Measurements from ENCODE around the gene BMI1. TPM values are rescaled to one million over a fixed set of nuclear protein-coding genes. Genes with fewer than 3 reads are reported as not detected.

Gene BMI1
- polyA plus RNA-seq, 10 donors, result 39.6 to 65.1 (median 56.5) TPM

GRCh38 chr10:22364407-22365140 is 43.7 kb downstream of the BMI1 start:
- DNase-seq, result no peak

- DNase-seq, result no peak
Measured at GRCh38 chr10:22365233-22365632, 44.3 kb downstream of the BMI1 start.

- peak in 1 of 3 donors; percentile 17 for DNase-seq
Measured at GRCh38 chr10:22365644-22366434, 44.9 kb downstream of the BMI1 start.

GRCh38 chr10:22366435-22366703 is 45.5 kb downstream of the BMI1 start:
- no peak for DNase-seq

GRCh38 chr10:22366771-22367170 is 45.9 kb downstream of the BMI1 start:
- no peak for DNase-seq

- DNase-seq, result no peak
Measured at GRCh38 chr10:22367471-22367870, 46.6 kb downstream of the BMI1 start.

GRCh38 chr10:22368402-22368801 is 47.5 kb downstream of the BMI1 start:
- DNase-seq, result no peak

GRCh38 chr10:22368981-22369380 is 48.1 kb downstream of the BMI1 start:
- no peak for DNase-seq

- no peak for DNase-seq
Measured at GRCh38 chr10:22369434-22370072, 48.7 kb downstream of the BMI1 start.

- no peak for DNase-seq
Measured at GRCh38 chr10:22370320-22370719, 49.4 kb downstream of the BMI1 start.

- DNase-seq, result no peak
Measured at GRCh38 chr10:22372298-22372697, 51.4 kb downstream of the BMI1 start.

GRCh38 chr10:22372917-22373316 is 52.0 kb downstream of the BMI1 start:
- DNase-seq, result peak; percentile 19 to 54 (median 23)

GRCh38 chr10:22374489-22375126 is 53.7 kb downstream of the BMI1 start:
- DNase-seq, result no peak

GRCh38 chr10:22379059-22379458 is 58.2 kb downstream of the BMI1 start:
- no peak for DNase-seq

Other genes with a start within 250 kb of the BMI1 start
- not detected for gene EBLN1, start 103.1 kb upstream of the BMI1 start, polyA plus RNA-seq (ENCODE audit: insufficient read length in 10 of 10)
- 10 to 100 TPM; 63.8 to 77.6 (median 69.1) TPM for gene COMMD3, start 4.7 kb upstream of the BMI1 start, polyA plus RNA-seq (ENCODE audit: insufficient read length in 10 of 10)
- 1 to 10 TPM; 2.8 to 9.0 (median 4.5) TPM for gene SPAG6, start 24.4 kb downstream of the BMI1 start, polyA plus RNA-seq (ENCODE audit: insufficient read length in 10 of 10)